OCI-LY1 (cell line): ENCODE measurements around the gene CLECL1.
"Not testable (repeated sequence)": the region's sequence is repeated elsewhere in the genome, so short reads cannot be mapped to it uniquely, and the experiment has no call there.

ENCODE experiments used
- H2AFZ ChIP-seq: fragments of 200-600 bp; sonication (generic), shearing (Covaris generic); 2 replicates; pipeline ENCODE4 v1.6.0; 2014; ENCODE audit warnings: antibody characterized with exemption, mild to moderate bottlenecking, low read length
- H3F3A ChIP-seq: fragments of 200-600 bp; sonication (generic), shearing (Covaris generic); 2 replicates; pipeline ENCODE4 v1.6.0; 2014; ENCODE audit warnings: mild to moderate bottlenecking, antibody characterized with exemption, low read length, moderate library complexity; ENCODE audit not compliant: insufficient read depth
- H3K27ac ChIP-seq: fragments of 200-600 bp; sonication (generic); 2 replicates; pipeline ENCODE4 v1.5.1; 2014; ENCODE audit warnings: low read length, mixed run types, mild to moderate bottlenecking, low read depth; ENCODE audit not compliant: poor library complexity, severe bottlenecking
- H3K27me3 ChIP-seq: fragments of 200-600 bp; sonication (generic); 2 replicates; pipeline ENCODE4 v1.6.0; 2014; ENCODE audit warnings: antibody characterized with exemption, mild to moderate bottlenecking, low read length, moderate library complexity; ENCODE audit not compliant: insufficient read depth
- H3K36me3 ChIP-seq: fragments of 200-600 bp; sonication (generic); 2 replicates; pipeline ENCODE4 v1.6.1; 2014; ENCODE audit warnings: mild to moderate bottlenecking, antibody characterized with exemption, low read length, moderate library complexity, mixed read lengths; ENCODE audit not compliant: insufficient read depth
- H3K4me1 ChIP-seq: fragments of 200-600 bp; sonication (generic); 2 replicates; pipeline ENCODE4 v1.5.1; 2014; ENCODE audit warnings: mild to moderate bottlenecking, low read length, moderate library complexity; ENCODE audit not compliant: insufficient read depth, severe bottlenecking
- H3K4me2 ChIP-seq: fragments of 200-600 bp; sonication (generic), shearing (Covaris generic); 2 replicates; pipeline ENCODE4 v1.6.1; 2014; ENCODE audit warnings: low read length
- H3K4me3 ChIP-seq: fragments of 200-600 bp; sonication (generic); 2 replicates; pipeline ENCODE4 v1.5.1; 2014; ENCODE audit warnings: low read length, low read depth, mild to moderate bottlenecking, mixed read lengths; ENCODE audit not compliant: poor library complexity, severe bottlenecking
- H3K79me2 ChIP-seq: fragments of 200-600 bp; shearing (Covaris generic); 2 replicates; pipeline ENCODE4 v1.6.1; 2016; ENCODE audit warnings: mixed run types, low read length, mixed read lengths; ENCODE audit not compliant: insufficient read depth
- H3K9ac ChIP-seq: fragments of 200-600 bp; sonication (generic), shearing (Covaris generic); 2 replicates; pipeline ENCODE4 v1.6.1; 2014; ENCODE audit warnings: mild to moderate bottlenecking, low read length, mixed read lengths
- H3K9me2 ChIP-seq: fragments of 200-600 bp; sonication (generic), shearing (Covaris generic); 2 replicates; pipeline ENCODE4 v1.6.1; 2014; ENCODE audit warnings: low read depth, mild to moderate bottlenecking, low read length, mixed read lengths
- H3K9me3 ChIP-seq: fragments of 200-600 bp; shearing (Covaris generic); 2 replicates; pipeline ENCODE4 v1.6.1; 2014; ENCODE audit warnings: low read length, mixed read lengths
- H4K20me1 ChIP-seq: fragments of 200-600 bp; sonication (generic), shearing (Covaris generic); 2 replicates; pipeline ENCODE4 v1.6.0; 2016; ENCODE audit warnings: mild to moderate bottlenecking, low read length; ENCODE audit not compliant: insufficient read depth
- EZH2 ChIP-seq: fragments of 200-600 bp; sonication (generic), shearing (Covaris generic); IDR thresholded peaks from 2 replicates; pipeline ENCODE4 v1.8.0; 2017; ENCODE audit warnings: borderline replicate concordance, mixed run types, mild to moderate bottlenecking, antibody characterized with exemption, low read length, moderate library complexity, mixed read lengths
- TF ChIP-seq, protein P1 (sequence below): fragments of 200-600 bp; sonication (generic), shearing (Covaris generic); IDR thresholded peaks from 2 replicates; pipeline ENCODE4 v1.5.1; 2017; ENCODE audit warnings: mild to moderate bottlenecking, antibody characterized with exemption, low read length, moderate library complexity, mixed read lengths

Gene CLECL1

DNA sequence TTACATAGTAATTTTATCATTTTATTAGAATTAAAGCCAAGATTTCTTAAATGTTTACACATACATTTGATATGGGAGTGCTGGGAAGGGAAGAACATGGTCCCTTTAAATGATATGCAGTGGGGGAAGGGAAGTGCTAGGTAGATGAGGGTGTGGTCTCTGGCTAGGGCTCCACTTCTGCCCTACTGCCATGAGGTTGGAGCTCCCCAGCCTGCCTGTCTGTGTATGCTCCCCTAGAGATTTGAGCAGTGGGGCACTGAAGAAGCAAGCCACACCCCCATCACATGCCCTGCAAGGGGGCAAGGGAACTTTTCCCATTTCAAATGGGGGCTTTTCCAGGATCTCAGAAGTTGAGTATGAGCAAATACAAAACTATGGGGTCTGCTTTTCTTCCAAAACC is 25.5 kb downstream of the CLECL1 start:
- Histone ChIP-seq H3K36me3 (no peaks in the 10 kb centered on the region), H4K20me1 (no peaks in the 10 kb centered on the region), H3K4me3 (peak overlapping the region; percentile 27), H3K27ac (peak overlapping the region; percentile 71), H3K9me3 (no peaks in the 10 kb centered on the region), H3K4me1 (peaks cover 27% of the 10 kb centered on the region), H3K79me2 (no peaks in the 10 kb centered on the region), H3K4me2 (peak overlapping the region; percentile 44), H2AFZ (no peak overlapping the region), H3K9ac (peak overlapping the region; percentile 35; the same call in 1 of the 2 replicates), H3F3A (no peaks in the 10 kb centered on the region), H3K9me2 (no peaks in the 10 kb centered on the region), H3K27me3 (no peaks in the 10 kb centered on the region)
- no peak for TF ChIP-seq EZH2
- TF ChIP-seq, protein P1, sequence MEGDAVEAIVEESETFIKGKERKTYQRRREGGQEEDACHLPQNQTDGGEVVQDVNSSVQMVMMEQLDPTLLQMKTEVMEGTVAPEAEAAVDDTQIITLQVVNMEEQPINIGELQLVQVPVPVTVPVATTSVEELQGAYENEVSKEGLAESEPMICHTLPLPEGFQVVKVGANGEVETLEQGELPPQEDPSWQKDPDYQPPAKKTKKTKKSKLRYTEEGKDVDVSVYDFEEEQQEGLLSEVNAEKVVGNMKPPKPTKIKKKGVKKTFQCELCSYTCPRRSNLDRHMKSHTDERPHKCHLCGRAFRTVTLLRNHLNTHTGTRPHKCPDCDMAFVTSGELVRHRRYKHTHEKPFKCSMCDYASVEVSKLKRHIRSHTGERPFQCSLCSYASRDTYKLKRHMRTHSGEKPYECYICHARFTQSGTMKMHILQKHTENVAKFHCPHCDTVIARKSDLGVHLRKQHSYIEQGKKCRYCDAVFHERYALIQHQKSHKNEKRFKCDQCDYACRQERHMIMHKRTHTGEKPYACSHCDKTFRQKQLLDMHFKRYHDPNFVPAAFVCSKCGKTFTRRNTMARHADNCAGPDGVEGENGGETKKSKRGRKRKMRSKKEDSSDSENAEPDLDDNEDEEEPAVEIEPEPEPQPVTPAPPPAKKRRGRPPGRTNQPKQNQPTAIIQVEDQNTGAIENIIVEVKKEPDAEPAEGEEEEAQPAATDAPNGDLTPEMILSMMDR = no peak

DNA sequence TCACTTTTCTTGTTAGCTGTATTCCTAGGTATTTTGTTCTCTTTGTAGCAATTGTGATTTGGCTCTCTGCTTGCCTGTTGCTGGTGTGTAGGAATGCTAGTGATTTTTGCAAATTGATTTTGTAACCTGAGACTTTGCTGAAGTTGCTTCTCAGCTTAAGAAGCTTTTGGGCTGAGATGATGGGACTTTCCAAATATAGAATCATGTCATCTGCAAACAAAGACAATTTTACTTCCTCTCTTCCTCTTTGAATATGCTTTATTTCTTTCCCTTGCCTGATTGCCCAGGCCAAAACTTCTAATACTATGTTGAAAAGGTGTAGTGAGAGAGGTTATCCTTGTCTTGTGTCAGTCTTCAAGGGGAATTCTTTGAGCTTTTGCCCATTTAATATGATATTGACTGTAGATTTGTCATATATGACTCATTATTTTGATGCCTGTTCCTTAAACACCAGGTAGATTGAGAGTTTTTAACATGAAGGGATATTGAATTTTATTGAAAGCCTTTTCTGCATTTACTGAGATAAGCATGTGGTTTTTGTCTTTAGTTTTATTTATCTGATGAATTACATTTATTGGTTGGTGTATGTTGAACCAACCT is 26.7 kb downstream of the CLECL1 start:
- no peaks in the 10 kb centered on the region for H3K9me2 ChIP-seq
- no peaks in the 10 kb centered on the region for H3K27me3 ChIP-seq
- no peaks in the 10 kb centered on the region for H4K20me1 ChIP-seq
- no peaks in the 10 kb centered on the region for H3K36me3 ChIP-seq
- H3K9me3 ChIP-seq = no peaks in the 10 kb centered on the region
- H3K4me2 ChIP-seq = no peak overlapping the region
- H3K27ac ChIP-seq = peak overlapping the region; percentile 12
- H3K4me3 ChIP-seq = no peak overlapping the region
- no peaks in the 10 kb centered on the region for H3K79me2 ChIP-seq
- H3K4me1 ChIP-seq = peaks cover 38% of the 10 kb centered on the region
- no peak for TF ChIP-seq EZH2
- TF ChIP-seq, protein P1 = no peak
- H3K9ac ChIP-seq = no peak overlapping the region
- no peaks in the 10 kb centered on the region for H3F3A ChIP-seq
- H2AFZ ChIP-seq = no peak overlapping the region

- H3K4me1 ChIP-seq = peaks cover 42% of the 10 kb centered on the region
- not testable (repeated sequence) for H3F3A ChIP-seq, H3K9me3 ChIP-seq, H3K27ac ChIP-seq, H3K36me3 ChIP-seq, H4K20me1 ChIP-seq, H3K27me3 ChIP-seq, H3K9ac ChIP-seq, H3K4me3 ChIP-seq, H3K79me2 ChIP-seq, H2AFZ ChIP-seq, H3K9me2 ChIP-seq, H3K4me2 ChIP-seq
Measured at GRCh38 chr12:9704561-9704960, 28.3 kb downstream of the CLECL1 start.

- no peaks in the 10 kb centered on the region for H4K20me1 ChIP-seq
- peaks cover 30% of the 10 kb centered on the region for H3K4me1 ChIP-seq
- H2AFZ ChIP-seq = no peak overlapping the region
- H3K9me3 ChIP-seq = no peaks in the 10 kb centered on the region
- H3K79me2 ChIP-seq = no peaks in the 10 kb centered on the region
- H3F3A ChIP-seq = no peaks in the 10 kb centered on the region
- no peak overlapping the region for H3K4me3 ChIP-seq
- TF ChIP-seq, protein P1 = no peak
- no peak for TF ChIP-seq EZH2
- H3K4me2 ChIP-seq = peak overlapping the region; percentile 31; the same call in 1 of the 2 replicates
- no peaks in the 10 kb centered on the region for H3K9me2 ChIP-seq
- H3K27me3 ChIP-seq = no peaks in the 10 kb centered on the region
- H3K36me3 ChIP-seq = no peaks in the 10 kb centered on the region
- H3K27ac ChIP-seq = peak overlapping the region; percentile 70
- H3K9ac ChIP-seq = no peak overlapping the region; the same call in 1 of the 2 replicates
Measured at GRCh38 chr12:9702255-9702654, 30.6 kb downstream of the CLECL1 start.
